ENCODE data around the gene PUM2.

DNA sequence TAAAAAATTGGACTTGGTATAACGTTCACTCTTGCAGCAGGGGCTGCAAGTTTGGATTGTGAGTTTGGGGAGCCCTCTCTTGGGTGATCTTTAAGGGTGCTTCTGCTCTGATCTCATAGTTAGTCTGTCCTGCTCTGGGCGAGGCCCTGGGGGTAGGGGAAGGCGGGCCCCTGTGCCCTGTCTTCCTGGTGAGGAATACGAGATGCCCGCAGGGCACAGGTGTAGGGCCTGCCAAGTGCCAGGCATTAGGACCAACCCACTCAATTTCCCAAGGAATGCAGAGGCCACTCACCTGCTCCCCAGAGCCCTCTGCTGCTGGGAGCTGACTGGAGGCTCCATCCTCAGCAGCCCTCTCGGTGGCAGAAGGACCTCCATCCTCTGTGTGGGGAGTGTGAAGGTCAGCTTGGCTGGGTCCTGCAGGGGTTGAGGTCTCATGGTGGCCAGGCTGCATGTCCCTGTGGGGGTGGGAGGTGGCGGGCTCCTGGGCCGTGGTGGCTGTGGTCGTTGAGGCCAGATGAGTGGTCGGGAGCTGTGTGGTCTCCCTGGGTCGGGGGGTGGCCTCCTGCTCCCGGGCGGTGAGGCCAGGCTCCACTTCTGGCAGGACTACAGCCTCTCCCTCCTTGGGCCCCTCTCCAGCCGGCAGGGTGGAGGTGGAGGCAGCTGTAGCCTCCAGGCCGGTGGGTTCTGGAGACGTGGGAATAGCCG, 147.0 kb downstream of the PUM2 start:
- TF ChIP-seq POLR2AphosphoS5 (IDR thresholded peaks at IDR 0.05; ENCODE audit: low read depth, low read length) (no peak), POLR2A (IDR thresholded peaks at IDR 0.05; ENCODE audit: low read depth, low read length) (no peak)

Data from GM12892 (cell line).